ENCODE measurements around the gene ADARB2. TPM values are rescaled to one million over a fixed set of nuclear protein-coding genes. Genes with fewer than 3 reads are reported as not detected.
A peak's percentile ranks its signal among the peaks of the same experiment; 100 is the strongest.

The ADARB2 gene
- total RNA-seq, 1 donor from 2014 or later = 0.08 TPM

- no peak overlapping the region for H3K4me3 ChIP-seq (ENCODE audit: low read depth, low read length)
- no peaks in the 10 kb centered on the region for H3K27me3 ChIP-seq (ENCODE audit: control insufficient read depth, insufficient read depth, low read length)
- no peaks in the 10 kb centered on the region for H3K36me3 ChIP-seq (ENCODE audit: control insufficient read depth, insufficient read depth, low read length)
- DNase-seq (ENCODE audit: low read depth) = no peak
- peak; percentile 1 for TF ChIP-seq CTCF (IDR thresholded peaks at IDR 0.05; ENCODE audit: insufficient read depth, low read length, poor library complexity, severe bottlenecking)
Measured at GRCh38 chr10:1301143-1301542, 436.2 kb downstream of the ADARB2 start.

GRCh38 chr10:1300218-1300617 is 437.1 kb downstream of the ADARB2 start:
- no peak overlapping the region for H3K4me3 ChIP-seq (ENCODE audit: low read depth, low read length)
- no peaks in the 10 kb centered on the region for H3K36me3 ChIP-seq (ENCODE audit: control insufficient read depth, insufficient read depth, low read length)
- peaks cover 2% of the 10 kb centered on the region for H3K27me3 ChIP-seq (ENCODE audit: control insufficient read depth, insufficient read depth, low read length)
- no peak for DNase-seq (ENCODE audit: low read depth)
- TF ChIP-seq CTCF (IDR thresholded peaks at IDR 0.05; ENCODE audit: insufficient read depth, low read length, poor library complexity, severe bottlenecking) = no peak

- no peak overlapping the region for H3K4me3 ChIP-seq (ENCODE audit: low read depth, low read length)
- peaks cover 2% of the 10 kb centered on the region for H3K27me3 ChIP-seq (ENCODE audit: control insufficient read depth, insufficient read depth, low read length)
- no peak for TF ChIP-seq CTCF (IDR thresholded peaks at IDR 0.05; ENCODE audit: insufficient read depth, low read length, poor library complexity, severe bottlenecking)
- DNase-seq (ENCODE audit: low read depth) = no peak
- H3K36me3 ChIP-seq (ENCODE audit: control insufficient read depth, insufficient read depth, low read length) = no peaks in the 10 kb centered on the region
Measured at GRCh38 chr10:1299041-1299726, 438.1 kb downstream of the ADARB2 start.

GRCh38 chr10:1297566-1298301 is 439.6 kb downstream of the ADARB2 start:
- Histone ChIP-seq H3K27me3 (ENCODE audit: control insufficient read depth, insufficient read depth, low read length) (peaks cover 4% of the 10 kb centered on the region), H3K36me3 (ENCODE audit: control insufficient read depth, insufficient read depth, low read length) (no peaks in the 10 kb centered on the region), H3K4me3 (ENCODE audit: low read depth, low read length) (no peak overlapping the region)
- no peak for DNase-seq (ENCODE audit: low read depth)
- no peak for TF ChIP-seq CTCF (IDR thresholded peaks at IDR 0.05; ENCODE audit: insufficient read depth, low read length, poor library complexity, severe bottlenecking)

DNA sequence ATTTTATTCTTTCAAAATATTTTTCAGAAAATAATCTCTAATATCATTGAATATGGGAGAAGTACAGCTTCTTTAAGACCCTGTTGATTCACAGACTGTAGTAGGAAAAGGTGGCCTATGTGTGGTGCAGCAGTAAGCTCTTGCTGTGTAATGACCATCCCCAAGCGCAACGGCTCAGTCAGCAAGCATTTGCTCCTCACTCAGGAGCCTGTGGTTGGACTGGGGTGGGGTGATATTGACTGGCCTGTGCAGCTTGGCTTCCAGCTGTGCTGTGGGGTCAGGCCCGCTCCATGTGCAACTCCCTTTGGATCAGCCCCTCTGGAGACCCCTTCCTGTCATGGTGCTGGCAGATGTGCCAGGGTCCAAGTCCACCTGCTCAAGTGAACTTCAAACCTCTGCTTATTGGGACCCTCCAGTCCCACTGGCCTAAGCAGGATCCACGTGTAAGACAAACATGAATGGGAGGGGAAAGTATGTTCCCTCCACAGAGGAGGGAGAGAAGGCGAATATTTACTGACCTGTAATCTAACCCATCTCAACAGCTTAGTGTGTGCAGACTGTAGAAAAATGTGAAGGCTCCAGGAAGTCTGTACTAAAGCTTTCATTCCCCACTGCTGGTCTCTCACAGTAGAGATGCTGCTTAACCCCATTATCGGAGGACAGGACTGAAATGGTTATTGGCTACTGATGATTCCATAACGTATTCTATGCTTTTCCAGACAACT is 441.4 kb downstream of the ADARB2 start:
- H3K36me3 ChIP-seq (ENCODE audit: control insufficient read depth, insufficient read depth, low read length) = no peaks in the 10 kb centered on the region

More for the DNA sequence above, 441.4 kb downstream of the ADARB2 start:
- Histone ChIP-seq H3K27me3 (ENCODE audit: control insufficient read depth, insufficient read depth, low read length) (peaks cover 7% of the 10 kb centered on the region), H3K4me3 (ENCODE audit: low read depth, low read length) (no peak overlapping the region)
- no peak for DNase-seq (ENCODE audit: low read depth)
- TF ChIP-seq CTCF (IDR thresholded peaks at IDR 0.05; ENCODE audit: insufficient read depth, low read length, poor library complexity, severe bottlenecking) = no peak

All from kidney epithelial cell (primary cell).